HL-60 (cell line): ENCODE data around the gene TRIO.

ENCODE experiments used
- GABPA ChIP-seq: IDR thresholded peaks from 2 replicates; pipeline ENCODE4 v1.6.1; 2012; ENCODE audit warnings: low read depth
- POLR2AphosphoS5 ChIP-seq: IDR thresholded peaks from 2 replicates; pipeline ENCODE4 v1.6.1; 2012; ENCODE audit warnings: low read depth
- REST ChIP-seq: IDR thresholded peaks from 2 replicates; pipeline ENCODE4 v1.6.1; 2012; ENCODE audit warnings: low read depth; ENCODE audit not compliant: insufficient replicate concordance
- SPI1 ChIP-seq: IDR thresholded peaks from 2 replicates; pipeline ENCODE4 v1.6.1; 2012; ENCODE audit warnings: low read depth, mild to moderate bottlenecking, borderline replicate concordance
- TF ChIP-seq, protein P1 (sequence below): IDR thresholded peaks from one replicate; pipeline ENCODE4 v1.5.1; 2011; ENCODE audit warnings: low read length, control low read depth, inconsistent platforms; ENCODE audit not compliant: insufficient read depth

DNA sequence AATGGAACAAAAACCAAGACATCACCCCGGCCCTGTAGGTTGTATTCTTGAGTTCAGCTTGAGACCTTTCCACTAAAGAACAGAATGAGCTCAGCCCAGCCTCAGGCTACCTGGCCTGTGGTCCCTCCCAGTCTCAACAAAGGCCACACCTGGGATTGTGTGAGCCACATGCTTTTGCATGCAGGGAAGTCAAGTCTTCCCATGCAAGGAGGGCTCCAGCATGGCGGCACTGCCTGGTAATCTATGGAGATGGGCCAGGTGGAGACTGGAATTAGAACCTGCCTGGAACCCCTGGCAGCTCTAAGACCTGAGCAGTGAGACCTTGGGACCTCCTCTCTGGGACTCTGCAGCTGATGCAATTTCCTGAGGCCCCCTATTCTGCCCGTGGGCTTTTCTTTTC is 389.0 kb downstream of the TRIO start:
- TF ChIP-seq, protein P1, sequence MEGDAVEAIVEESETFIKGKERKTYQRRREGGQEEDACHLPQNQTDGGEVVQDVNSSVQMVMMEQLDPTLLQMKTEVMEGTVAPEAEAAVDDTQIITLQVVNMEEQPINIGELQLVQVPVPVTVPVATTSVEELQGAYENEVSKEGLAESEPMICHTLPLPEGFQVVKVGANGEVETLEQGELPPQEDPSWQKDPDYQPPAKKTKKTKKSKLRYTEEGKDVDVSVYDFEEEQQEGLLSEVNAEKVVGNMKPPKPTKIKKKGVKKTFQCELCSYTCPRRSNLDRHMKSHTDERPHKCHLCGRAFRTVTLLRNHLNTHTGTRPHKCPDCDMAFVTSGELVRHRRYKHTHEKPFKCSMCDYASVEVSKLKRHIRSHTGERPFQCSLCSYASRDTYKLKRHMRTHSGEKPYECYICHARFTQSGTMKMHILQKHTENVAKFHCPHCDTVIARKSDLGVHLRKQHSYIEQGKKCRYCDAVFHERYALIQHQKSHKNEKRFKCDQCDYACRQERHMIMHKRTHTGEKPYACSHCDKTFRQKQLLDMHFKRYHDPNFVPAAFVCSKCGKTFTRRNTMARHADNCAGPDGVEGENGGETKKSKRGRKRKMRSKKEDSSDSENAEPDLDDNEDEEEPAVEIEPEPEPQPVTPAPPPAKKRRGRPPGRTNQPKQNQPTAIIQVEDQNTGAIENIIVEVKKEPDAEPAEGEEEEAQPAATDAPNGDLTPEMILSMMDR = no peak
- no peak for TF ChIP-seq GABPA
- TF ChIP-seq REST = no peak
- TF ChIP-seq POLR2AphosphoS5 = no peak
- TF ChIP-seq SPI1 = no peak
